ENCODE measurements around the gene KIFAP3. TPM values are rescaled to one million over a fixed set of nuclear protein-coding genes. Genes with fewer than 3 reads are reported as not detected.

The KIFAP3 gene
- total RNA-seq, 1 experiment from 2014 or later: 3.8 TPM

DNA sequence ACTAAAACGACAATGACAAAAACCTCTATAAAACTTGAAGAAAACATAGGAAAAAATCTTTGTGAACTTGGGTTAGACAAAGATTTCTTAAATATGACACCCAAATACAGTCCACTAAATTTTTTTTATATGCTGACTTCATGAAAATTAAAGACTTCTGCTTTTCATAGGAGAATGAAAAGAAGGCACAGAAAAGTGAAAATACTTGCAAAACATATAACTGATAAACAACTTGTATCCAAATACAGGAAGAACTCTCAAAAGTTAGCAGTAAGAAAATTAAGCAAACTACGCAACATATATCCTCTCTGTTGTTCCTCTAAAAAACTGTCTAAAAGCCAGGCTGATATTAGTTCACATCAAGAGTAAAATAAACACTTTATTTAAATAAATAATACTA, 53.6 kb downstream of the KIFAP3 start:
- Mint-ChIP-seq H3K27me3 (ENCODE audit: low read depth) (no peaks in the 10 kb centered on the region), H3K4me1 (no peaks in the 10 kb centered on the region), H3K4me3 (no peak overlapping the region), H3K9me3 (peaks cover 0 to 4% of the 10 kb centered on the region in 2 experiments; a peak in 3 of 5 replicates), H3K36me3 (ENCODE audit: insufficient read depth in 1 of 3, low read depth in 3 of 3) (0 out of 7 replicates have a peak, but pooled peaks cover 0 to 4% (median 0%) of the 10 kb centered on the region in 3 experiments), H3K27ac (no peak overlapping the region)
- Histone ChIP-seq H2AK5ac (ENCODE audit: insufficient read length, low read length) (no peak overlapping the region), H3K14ac (ENCODE audit: insufficient read depth, low read length) (no peak overlapping the region), H4K91ac (ENCODE audit: insufficient read length, low read depth, low read length) (no peak overlapping the region), H2BK5ac (ENCODE audit: insufficient read length, low read length) (no peak overlapping the region), H4K5ac (ENCODE audit: insufficient read length, low read depth, low read length) (no peak overlapping the region), H3K79me1 (ENCODE audit: insufficient read depth, low read depth, low read length, poor library complexity, severe bottlenecking) (no peaks in the 10 kb centered on the region), H2AFZ (ENCODE audit: low read length) (no peak overlapping the region), H2BK15ac (ENCODE audit: low read depth, low read length) (no peak overlapping the region), H3K23me2 (ENCODE audit: insufficient read length, low read depth, low read length, poor library complexity, severe bottlenecking) (no peaks in the 10 kb centered on the region), H3K23ac (ENCODE audit: insufficient read length, low read depth, low read length) (no peak overlapping the region), H2BK20ac (ENCODE audit: low read depth, low read length, poor library complexity, severe bottlenecking) (no peak overlapping the region), H4K20me1 (ENCODE audit: control insufficient read depth, insufficient read depth, insufficient read length) (no peaks in the 10 kb centered on the region), H4K8ac (replicated peaks; ENCODE audit: insufficient read length, low read depth, low read length) (no peak overlapping the region), H3K9ac (ENCODE audit: extremely low read depth, insufficient read length, low read length) (no peak overlapping the region), H3K27me3 (ENCODE audit: insufficient read depth, low read length) (no peaks in the 10 kb centered on the region), H3T11ph (ENCODE audit: low read length) (no peak overlapping the region), H3K9me3 (ENCODE audit: control insufficient read depth, low read depth, low read length) (no peaks in the 10 kb centered on the region), H3K56ac (ENCODE audit: insufficient read length, low read depth, low read length) (no peak overlapping the region), H3K79me2 (ENCODE audit: insufficient read depth, low read length) (no peaks in the 10 kb centered on the region), H2BK120ac (ENCODE audit: low read depth, low read length, poor library complexity, severe bottlenecking) (no peak overlapping the region), H3K18ac (ENCODE audit: insufficient read length, low read depth, low read length) (no peak overlapping the region), H3K27ac (ENCODE audit: insufficient read length, low read depth, low read length) (no peak overlapping the region), H3K4me1 (ENCODE audit: insufficient read depth, low read length) (no peaks in the 10 kb centered on the region), H3K4me2 (ENCODE audit: insufficient read depth, insufficient read length, low read length) (no peak overlapping the region), H3K4ac (ENCODE audit: low read depth, low read length) (no peak overlapping the region), H2BK12ac (ENCODE audit: insufficient read length, low read depth, low read length) (no peak overlapping the region)
- no peak for DNase-seq
- WGBS (ENCODE audit: extremely low coverage, insufficient read length, low lambda C conversion rate): no CpG with 5 or more reads among the region's 2 CpGs
- TF ChIP-seq, protein P1, sequence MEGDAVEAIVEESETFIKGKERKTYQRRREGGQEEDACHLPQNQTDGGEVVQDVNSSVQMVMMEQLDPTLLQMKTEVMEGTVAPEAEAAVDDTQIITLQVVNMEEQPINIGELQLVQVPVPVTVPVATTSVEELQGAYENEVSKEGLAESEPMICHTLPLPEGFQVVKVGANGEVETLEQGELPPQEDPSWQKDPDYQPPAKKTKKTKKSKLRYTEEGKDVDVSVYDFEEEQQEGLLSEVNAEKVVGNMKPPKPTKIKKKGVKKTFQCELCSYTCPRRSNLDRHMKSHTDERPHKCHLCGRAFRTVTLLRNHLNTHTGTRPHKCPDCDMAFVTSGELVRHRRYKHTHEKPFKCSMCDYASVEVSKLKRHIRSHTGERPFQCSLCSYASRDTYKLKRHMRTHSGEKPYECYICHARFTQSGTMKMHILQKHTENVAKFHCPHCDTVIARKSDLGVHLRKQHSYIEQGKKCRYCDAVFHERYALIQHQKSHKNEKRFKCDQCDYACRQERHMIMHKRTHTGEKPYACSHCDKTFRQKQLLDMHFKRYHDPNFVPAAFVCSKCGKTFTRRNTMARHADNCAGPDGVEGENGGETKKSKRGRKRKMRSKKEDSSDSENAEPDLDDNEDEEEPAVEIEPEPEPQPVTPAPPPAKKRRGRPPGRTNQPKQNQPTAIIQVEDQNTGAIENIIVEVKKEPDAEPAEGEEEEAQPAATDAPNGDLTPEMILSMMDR (conservative IDR thresholded peaks at IDR 0.05): no peak

Measured in H9 (cell line).